Stimulated activated CD4-positive, alpha-beta T cell treated with anti-CD3 and anti-CD28 coated beads, Interleukin-12 subunit alpha, Interleukin-12 subunit beta, amount 100 ng/mL, for 24 hours (primary cell): ENCODE results near the gene ERC2.

Experiments
- DNase-seq, 2 experiments: peaks; one replicate each; pipeline ENCODE4 v3.0.0-alpha.2; 2020; ENCODE audit warnings: low read depth in 2 of 2

ERC2 gene

DNA sequence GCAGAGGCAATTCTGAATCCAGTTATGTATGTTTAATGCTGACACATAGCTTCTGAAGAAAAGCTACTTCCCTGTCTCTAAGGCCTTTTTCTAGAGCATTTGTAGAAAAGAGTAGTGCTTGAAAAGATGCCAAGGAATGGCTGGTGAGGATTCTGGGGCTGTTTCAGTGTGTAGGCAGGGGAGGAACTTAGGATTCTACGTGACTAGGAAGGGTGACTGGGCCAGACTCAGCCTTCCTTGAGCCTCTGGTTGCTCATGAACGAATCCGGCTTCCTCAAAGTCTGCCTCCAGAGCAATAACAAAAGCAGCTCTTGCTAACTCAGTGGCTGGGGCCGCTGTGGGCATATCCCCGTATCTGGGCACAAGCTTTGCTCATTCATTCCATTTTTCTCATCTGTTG lies 876.4 kb downstream of the ERC2 start:
- no peak for DNase-seq

DNA sequence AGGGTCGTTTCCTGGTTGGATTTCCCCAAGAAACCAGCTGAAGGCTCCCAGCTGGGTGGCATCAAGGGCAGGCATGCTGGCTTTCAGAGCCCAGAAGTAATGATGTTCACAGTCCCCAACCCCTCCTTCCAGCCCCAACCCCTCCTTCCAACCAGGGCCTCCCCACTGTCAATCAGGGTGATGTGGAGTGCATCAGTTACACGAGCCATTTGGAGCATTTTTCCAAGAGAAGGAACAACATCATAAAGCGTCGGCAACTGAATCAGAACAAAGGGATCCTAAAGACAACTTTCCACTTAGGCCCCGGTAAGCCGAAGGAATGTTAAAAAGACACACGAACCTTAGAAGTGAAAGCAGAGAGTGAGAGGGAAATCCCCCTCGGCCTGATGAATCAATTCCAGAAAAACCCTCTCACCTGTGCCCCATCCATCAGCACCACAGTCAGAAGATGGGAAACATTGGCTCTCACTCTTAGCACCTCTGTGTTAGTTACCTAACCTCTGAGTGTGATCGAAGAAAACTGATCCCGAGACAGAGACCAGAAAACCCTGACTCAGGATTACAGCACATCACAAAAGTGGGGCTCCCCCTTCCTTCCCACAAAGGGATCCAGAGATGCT lies 880.0 kb downstream of the ERC2 start:
- no peak for DNase-seq

DNA sequence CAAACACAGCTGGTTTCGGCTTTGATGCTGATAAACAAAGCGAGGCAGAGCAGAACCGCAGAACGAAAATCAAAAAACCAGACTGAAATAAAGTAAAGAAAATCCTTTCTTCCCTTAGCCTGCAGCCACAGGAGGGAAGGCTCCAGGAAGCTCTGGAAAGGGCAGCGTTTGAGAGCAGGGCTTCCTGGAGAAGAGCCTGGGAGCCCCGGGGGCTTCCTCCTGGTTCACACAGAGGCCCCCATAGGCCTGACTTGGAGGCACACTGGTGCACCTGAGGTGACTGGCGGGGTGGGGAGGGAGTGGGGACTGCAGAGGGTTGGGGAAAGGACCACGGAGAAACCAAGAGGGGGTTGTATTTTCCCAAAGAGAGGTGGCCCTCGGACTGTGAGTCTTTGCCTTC lies 882.4 kb downstream of the ERC2 start:
- DNase-seq: no peak

DNA sequence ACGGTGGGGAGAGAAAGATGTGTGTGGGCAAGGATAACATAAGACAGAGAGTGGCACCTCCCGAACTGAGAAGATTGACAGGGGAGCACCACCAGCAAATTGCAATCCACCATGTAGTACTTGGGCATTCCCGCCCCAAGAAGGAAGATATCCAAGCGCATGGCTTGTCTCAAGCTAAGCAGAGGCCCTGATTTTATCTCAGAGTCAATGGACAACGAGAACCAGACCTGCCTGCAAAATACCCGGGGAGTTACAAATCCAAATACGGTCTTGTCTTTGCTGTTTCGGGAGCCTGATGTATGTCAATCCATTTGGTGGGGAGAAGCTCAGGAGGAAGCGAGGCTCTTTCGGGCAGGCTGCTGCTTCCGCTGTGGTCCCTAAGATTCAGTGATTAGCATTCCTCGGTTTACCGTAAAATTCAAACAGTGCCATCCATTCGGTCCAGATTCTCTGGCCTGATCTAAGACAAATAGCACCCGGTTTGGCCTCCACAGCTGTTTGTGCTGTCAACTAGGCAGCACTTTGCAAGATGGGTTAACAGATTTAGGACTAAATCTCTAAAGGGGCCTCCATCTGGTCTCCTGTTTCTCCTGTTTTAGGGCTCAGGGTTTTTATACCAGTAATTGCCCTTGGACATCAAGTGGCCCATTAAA lies 883.4 kb downstream of the ERC2 start:
- DNase-seq: no peak

DNA sequence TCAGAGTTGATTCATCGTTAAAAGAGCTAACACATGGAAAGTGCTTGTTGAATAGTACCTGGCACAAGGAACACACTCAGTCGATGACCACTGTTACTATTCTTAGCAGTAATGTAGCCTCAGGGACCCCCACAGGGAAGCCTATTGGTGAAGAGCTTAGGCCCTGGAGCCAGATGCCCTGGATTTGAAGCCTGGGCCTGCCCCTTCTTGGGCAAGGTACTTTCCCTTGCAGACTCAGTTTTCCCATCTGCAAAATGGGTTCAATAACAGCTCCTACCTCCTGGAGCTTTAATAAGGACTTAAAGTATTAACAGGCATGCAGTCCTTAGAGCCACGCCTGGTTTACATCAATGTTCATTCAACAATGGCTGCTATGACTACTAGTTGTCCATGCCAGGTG lies 884.2 kb downstream of the ERC2 start:
- no peak for DNase-seq

DNA sequence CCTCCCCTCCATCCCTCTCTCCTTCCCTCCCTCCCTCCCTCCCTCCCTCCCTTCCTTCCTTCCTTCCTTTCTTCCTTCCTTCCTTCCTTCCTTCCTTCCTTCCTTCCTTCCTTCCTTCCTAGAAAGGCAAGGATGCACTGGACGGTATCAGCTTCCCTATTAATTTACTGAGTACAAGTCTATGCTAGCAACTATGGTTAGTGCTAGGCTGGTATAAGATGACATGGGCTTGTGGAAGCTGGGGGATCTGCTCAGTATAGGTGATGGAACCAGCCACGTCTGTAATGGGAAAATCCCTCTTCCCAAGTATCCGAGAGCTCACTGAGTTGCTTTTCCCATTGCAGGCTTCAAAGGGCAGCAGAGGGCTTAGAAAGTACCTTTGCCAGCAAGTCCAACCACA lies 884.8 kb downstream of the ERC2 start:
- DNase-seq: no peak

DNA sequence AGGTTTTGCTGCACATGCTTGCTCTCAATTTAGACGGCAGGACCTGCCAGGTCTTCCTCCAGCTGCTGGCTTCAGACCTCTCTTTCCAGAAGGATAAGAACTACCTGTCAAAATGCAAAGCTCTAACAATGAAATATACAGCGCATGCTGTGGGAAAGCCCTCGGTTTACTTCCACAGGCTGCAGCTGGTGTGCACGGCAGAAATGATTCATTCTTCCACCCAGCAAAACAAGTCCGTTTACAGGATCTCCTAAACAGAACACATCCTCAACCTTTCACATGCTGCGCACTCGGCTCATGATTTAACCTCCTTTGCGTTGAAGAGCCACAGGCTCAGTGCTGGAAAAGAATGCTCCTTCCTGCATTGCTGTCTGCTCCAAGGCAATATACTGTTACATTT lies 888.8 kb downstream of the ERC2 start:
- DNase-seq: no peak

DNA sequence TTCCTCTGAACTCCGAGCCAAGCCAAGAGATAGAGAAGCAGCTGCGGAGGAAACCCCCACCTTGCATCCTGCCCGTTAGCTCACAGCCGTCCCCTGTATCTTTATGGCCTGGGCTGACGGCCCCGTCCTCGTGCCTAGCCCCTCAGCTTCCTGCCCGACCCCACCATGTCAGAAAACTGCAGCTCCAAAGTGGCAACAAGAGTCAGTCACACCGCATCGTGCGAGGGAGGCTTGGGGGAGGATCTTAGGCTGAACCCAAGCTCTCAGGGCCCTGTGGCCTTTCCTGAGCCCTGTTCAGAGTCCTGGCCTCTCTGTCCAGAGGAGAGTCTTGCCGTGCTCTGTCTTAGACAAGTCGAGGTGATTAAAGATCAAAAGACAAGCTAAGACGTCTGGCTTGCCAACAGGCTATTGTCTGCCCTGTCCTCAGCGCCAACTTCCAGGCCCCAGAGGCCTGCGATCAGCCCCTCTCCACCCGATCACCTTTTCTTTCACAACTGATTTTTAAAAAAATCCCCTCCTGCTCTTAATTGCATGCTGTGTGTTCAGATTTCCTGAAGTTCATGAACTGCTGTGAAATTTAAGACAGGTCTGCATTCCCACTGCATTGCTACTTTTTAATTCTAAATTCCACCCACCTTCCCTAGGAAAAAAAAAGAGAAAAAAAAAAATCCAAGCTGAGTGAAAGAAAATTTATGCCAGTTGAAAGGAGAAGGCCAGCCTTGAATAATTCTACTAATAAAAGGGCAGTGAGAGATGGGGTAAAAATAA lies 891.5 kb downstream of the ERC2 start:
- DNase-seq: no peak

DNA sequence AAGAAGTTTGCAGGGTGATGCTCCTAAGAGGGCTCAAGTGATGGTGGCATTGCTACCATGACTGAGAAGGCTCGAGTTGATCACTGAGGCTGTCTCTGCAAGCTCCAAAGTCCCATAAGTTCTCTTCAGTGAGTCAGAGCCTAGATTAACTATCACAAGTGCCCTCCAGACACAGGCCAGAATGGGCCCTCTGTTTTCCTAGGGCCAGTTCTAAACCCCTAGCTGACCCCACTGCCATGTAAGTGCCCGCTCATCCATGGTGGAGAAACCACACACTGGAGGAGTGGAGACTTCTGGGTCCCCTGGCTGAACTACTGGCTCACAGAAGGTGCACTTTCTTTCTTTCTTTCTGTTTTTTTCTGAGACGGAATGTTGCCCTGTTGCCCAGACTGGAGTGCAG lies 893.6 kb downstream of the ERC2 start:
- DNase-seq: no peak

DNA sequence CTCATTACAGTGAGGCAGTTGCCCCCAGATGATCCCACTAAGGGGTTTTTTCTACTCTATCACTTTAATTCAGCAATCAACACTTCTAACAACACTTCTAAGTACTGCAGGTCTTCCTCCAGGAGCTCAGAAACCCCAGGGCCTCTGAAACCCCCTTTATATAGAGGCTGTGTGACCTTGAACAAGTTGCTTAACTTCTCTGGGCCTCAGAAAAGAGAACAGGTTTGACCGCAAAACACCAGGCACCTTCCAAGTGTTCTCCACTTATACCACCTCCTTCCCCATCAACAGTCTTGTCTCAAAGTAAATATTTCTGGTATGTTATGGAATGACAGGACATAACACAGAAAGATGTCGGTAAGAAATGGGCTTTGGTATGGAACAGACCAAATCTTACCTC lies 895.5 kb downstream of the ERC2 start:
- no peak for DNase-seq

DNA sequence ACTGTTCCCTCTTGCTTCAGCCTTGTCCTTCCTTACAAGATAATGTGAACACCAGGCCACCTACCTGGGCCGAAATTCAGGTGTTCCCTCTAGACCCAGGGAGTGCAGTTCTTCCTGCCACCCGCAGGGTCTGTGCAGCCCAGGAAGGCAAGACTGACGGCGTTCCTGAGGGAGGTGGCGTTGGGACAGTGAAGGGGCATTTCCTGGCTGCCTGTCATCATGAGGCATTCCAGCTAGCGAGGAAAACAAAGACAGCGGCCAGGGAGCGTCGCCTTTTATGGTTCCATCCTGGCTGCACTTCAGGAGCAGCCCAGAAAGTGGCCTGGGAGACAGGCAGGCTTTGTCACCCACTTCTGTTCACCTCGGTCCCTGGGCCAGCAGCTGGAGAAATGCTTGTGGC lies 896.4 kb downstream of the ERC2 start:
- no peak for DNase-seq

DNA sequence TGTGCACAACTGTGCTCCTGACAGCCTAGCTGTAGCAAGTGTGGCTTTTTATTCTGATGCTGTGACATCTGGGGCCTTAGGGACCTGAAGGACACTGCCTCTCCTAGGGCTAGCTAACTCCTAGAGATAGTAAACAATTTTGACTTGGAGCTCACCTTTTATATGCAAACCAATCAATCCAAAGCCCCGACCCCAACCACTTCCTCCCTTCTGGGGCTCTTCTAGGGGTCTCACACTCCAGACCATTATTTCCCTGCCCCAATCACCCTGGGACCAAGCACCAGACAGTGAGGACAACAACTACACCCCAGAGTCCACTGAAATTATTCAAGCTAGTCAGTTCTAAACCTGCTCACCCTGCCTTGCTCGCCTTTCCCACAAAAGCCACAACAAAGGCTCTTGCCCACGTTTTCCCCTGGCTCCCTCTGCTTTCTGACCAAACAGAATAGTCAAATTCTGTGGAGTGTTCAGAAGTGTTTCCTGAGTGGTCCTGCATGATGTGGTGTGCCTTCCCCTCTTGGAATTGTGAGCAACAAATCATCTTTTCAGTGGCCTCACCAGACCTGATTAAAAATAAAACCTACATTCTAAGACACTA lies 897.0 kb downstream of the ERC2 start:
- no peak for DNase-seq

DNA sequence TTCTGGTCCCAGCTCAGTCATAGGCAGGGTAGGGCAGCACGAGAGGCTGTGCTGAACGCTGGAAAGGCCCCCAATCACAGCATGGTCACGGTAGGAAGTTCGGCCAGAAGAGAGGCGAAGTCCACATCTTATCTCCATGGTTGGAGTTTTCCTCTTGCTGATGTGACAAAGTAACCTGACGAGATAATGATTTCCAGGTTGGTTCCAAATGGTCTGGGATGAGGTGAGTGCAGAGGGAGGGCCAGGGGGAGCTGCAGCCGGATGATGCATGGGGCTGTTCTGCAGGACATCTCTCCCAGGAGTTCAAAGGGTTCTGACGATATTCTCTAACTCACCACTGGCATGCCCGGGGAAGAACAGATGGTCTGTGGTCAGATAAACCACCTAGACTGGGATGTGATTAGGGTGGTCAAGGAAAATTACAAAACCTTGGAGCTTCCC lies 898.0 kb downstream of the ERC2 start:
- DNase-seq: no peak

DNA sequence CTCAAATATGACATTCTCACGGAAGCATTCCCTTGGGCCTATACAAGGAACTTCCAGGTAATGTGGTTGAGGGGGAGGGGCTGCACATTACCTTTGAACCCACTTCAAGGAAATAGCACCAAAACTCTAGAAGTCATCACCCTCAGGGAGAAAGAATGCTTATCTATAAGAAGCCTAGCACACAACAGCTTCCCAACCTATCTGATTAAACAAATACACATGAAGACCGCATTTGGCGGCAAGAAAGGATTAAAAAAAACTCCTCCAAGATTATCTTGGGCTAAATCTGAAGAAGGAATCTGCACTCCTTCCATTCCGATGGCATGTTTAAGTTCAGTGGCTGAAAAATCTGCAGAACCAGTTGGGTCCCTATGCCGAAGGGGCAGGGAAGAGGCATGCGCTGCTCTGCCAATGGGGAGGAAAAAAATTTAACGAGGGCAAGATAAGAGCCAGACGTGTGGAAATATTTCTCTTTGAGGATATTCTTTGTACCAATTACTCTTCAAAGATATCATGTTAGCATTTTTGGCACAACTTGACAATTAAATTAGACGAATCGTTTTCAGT lies 899.2 kb downstream of the ERC2 start:
- no peak for DNase-seq

DNA sequence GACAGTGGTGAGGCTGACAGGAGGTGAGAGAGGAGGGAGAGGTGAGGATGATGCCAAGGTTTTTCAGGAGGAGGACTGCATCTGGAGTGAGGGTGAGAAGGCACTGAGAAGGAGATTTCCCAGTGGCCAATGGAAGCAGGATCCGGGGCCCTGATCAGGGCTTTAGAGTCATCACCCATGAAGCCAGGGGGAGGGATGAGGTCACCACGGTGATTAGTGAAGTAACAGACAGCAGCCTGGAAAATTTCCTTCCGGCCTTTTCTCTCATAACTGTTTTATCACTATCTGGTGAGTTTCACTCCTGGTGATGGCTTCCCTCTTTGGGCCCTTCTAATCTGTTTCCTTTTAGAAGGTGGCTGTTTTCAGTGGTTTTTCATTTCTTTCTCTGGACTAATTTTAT lies 900.7 kb downstream of the ERC2 start:
- DNase-seq: no peak

DNA sequence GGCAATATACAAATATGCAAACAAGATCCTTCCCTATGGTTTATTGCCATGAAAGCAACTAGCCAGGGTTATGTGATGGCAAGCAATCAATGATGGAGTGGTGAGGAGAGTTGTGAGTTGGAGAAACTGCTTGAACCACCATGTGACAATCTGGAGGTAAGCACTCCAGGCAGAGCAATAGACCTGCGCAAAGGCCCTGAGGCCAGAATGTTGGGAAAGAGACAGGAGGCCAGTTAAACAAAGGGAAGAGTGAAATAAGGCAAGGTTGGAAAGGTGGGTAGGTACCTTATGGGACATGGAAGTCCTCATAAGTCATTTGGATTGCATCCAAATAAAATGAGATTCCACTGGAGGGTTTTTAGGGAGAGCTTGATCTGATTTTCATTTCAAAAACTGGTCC lies 901.1 kb downstream of the ERC2 start:
- no peak for DNase-seq

DNA sequence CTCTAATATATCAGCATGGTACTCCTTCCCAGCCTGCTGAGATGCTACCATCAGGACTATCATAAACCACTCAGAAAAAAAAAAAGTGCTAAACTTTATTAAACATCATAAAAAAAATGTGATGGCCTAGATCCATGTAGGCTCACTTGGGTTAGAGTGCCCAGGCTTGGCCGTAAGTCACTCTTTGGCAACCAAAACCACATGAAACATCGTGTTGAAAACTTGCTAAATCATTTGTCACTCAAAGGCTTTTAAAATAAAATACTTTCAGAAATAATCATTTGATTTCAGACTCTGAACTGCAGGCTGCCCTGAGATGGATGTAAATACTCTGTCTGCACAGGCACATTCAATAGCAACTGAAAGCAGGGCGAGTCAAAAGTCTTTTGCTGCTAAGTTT lies 902.7 kb downstream of the ERC2 start:
- no peak for DNase-seq

DNA sequence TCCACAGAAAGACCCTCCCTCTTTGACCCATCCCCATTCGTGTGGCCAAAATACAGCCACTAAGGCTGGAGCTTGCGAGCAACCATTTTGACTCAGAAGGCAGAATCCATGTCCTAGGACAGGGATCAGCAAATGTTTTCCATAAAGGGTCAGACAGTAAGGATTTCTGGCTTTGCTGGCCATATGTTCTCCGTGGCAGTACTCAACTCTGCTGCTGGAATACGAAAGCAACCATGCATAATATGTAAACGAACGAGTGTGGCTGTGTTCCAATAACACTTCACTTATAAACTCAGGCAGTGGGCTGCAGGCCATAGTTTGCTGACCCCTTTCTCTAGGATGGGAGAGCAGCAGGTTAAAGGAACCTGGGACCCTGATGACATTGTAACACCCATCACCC lies 903.5 kb downstream of the ERC2 start:
- no peak for DNase-seq

DNA sequence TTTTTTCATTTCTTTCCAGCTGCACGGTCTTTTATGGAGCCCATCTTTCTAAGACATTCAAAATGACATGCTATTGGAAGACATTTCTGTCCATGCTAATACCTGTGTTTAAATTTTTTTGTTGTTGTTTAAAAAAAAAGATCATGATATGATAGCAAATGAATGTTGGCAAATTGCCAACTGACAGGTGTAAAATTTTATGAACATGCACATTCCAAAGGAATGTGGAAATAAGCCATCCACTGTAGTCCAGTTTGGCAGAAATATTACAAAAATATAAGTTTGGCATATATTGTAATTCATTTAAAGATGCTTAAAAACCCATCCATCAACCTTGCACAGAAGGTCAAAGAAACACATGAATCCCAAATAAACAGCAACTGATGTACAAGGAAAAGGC lies 905.6 kb downstream of the ERC2 start:
- DNase-seq: no peak

DNA sequence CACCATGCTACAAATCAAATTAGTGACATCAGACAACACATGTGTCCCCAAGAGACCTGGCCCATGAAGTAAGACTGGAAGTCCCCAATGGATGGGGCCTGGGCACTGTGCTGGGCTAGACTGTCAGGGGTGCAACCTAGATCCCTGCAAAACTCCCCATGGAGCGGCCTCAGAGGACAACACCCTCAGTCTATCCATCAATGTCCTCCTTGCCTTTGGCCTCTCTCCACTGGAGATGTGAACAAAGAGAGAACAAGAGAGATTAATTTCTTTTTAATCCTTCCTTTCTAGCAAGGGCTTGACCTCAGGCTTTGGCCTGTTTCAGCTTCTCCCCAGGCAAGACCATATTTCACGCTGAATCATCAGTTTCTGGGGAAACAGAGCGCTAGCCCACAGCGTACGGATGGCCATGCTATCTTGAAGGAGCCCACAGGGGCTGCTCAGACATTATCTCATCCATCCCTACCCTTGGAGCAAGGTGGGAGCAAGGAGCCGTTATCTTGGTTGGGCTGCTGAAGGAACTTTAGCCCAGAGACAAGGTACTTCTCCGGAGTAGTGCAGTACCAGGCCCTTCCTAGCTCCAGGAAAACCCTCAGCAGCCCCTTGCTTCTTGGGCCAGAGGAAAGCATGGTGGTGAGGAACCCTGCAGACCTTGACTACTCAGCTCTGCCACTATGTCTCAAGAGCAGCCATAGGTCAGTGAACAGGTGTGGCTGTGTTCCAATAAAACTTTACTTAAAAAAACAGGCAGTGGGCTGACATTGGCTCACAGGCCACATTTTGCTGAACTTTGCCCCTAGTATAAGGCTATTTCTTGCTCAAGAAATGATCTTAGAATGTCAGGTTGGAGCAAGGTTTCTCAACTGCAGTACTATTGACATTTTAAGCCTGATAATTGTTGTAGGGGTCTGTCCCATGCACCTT lies 908.5 kb downstream of the ERC2 start:
- DNase-seq: no peak

DNA sequence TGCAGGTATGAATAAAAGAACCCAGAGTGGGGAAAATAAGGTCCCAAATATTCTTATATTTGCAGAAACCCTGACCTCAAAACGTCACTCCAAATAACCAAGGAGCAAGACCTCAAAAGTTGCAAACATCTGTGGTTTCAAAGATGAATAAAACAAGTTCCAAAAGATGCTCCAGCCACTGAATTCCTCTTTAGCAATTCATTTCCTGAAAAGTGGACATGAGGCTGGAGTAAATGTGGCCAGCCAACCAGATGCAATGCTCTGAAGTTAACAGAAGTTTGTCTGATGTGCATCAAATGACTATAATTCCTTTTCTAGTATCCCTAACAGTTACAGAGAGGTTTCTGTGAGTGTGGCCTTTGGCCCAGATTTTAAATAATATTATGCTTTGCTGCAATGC lies 910.0 kb downstream of the ERC2 start:
- no peak for DNase-seq
